PC-9 (cell line): ENCODE results near the gene CALN1. TPM values are rescaled to one million over a fixed set of nuclear protein-coding genes. Genes with fewer than 3 reads are reported as not detected.

Source experiments
- BruUV-seq: library from RNA; stranded (reverse); fragments of 400-500 nt; replicated peaks from 2 replicates; lab custom pipeline; 2021; lab: Mats Ljungman, UMichigan
- CTCF ChIA-PET: fragments of 300-600 bp; sonication (Branson Sonifier 250); formaldehyde crosslinking; loops from one replicate; lab custom pipeline; 2022; ENCODE audit warnings: antibody characterized with exemption; lab: Charles Lee
- POLR2A ChIA-PET: fragments of 300-600 bp; sonication (Branson Sonifier 250); formaldehyde crosslinking; loops from one replicate; lab custom pipeline; 2022; ENCODE audit warnings: antibody characterized with exemption; ENCODE audit not compliant: unreplicated experiment; lab: Charles Lee
- DNase-seq, 2 experiments: peaks; one replicate each; pipeline versions ENCODE4 v3.0.0 to v3.0.0-alpha.2; 2015 to 2022; ENCODE audit warnings: mixed read lengths in 1 of 2
- H2AFZ ChIP-seq: fragments of 200-600 bp; sonication (generic); 2 replicates; pipeline ENCODE4 v1.8.1; 2017; ENCODE audit warnings: antibody characterized with exemption
- H3F3A ChIP-seq: fragments of 200-600 bp; sonication (generic); 2 replicates; pipeline ENCODE4 v1.8.1; 2017; ENCODE audit warnings: antibody characterized with exemption, mild to moderate bottlenecking, low read depth; ENCODE audit not compliant: insufficient read depth
- H3K27ac ChIP-seq: fragments of 200-600 bp; sonication (generic); 2 replicates; pipeline ENCODE4 v1.6.1; 2016; ENCODE audit warnings: mixed run types
- H3K27me3 ChIP-seq: fragments of 200-600 bp; sonication (generic); 2 replicates; pipeline ENCODE4 v1.6.1; 2016; ENCODE audit warnings: low read depth, mixed run types; ENCODE audit not compliant: insufficient read depth
- H3K36me3 ChIP-seq: fragments of 200-600 bp; sonication (generic); 2 replicates; pipeline ENCODE4 v1.6.1; 2016; ENCODE audit warnings: low read depth, mixed run types
- H3K4me1 ChIP-seq: fragments of 200-600 bp; sonication (generic); replicated peaks from 2 replicates; pipeline ENCODE4 v1.6.1; 2016; ENCODE audit warnings: mixed run types; ENCODE audit not compliant: insufficient read depth
- H3K4me2 ChIP-seq: fragments of 200-600 bp; sonication (generic); 2 replicates; pipeline ENCODE4 v1.6.1; 2017; ENCODE audit warnings: mixed run types
- H3K4me3 ChIP-seq: fragments of 200-600 bp; sonication (generic); 2 replicates; pipeline ENCODE4 v1.6.1; 2016; ENCODE audit warnings: mixed run types
- H3K79me2 ChIP-seq: fragments of 200-600 bp; sonication (generic); 2 replicates; pipeline ENCODE4 v1.6.1; 2017; ENCODE audit warnings: low read depth, mixed run types
- H3K9me2 ChIP-seq: fragments of 200-600 bp; sonication (generic); 2 replicates; pipeline ENCODE4 v1.8.1; 2017; ENCODE audit warnings: mild to moderate bottlenecking; ENCODE audit not compliant: insufficient read depth
- H3K9me3 ChIP-seq: fragments of 200-600 bp; sonication (generic); 2 replicates; pipeline ENCODE4 v1.8.1; 2016; ENCODE audit warnings: low read depth; ENCODE audit not compliant: insufficient read depth
- H4K20me1 ChIP-seq: fragments of 200-600 bp; sonication (generic); 2 replicates; pipeline ENCODE4 v1.8.1; 2017; ENCODE audit not compliant: insufficient read depth
- CTCF ChIP-seq: fragments of 200-600 bp; sonication (generic); conservative IDR thresholded peaks from 2 replicates; pipeline ENCODE4 v1.6.1; 2017; ENCODE audit warnings: mixed run types, antibody characterized with exemption, mild to moderate bottlenecking, moderate library complexity
- EZH2 ChIP-seq: fragments of 200-600 bp; sonication (generic); IDR thresholded peaks from 2 replicates; pipeline ENCODE4 v1.8.0; 2017; ENCODE audit warnings: antibody characterized with exemption, low read depth
- intact Hi-C: fragments of 100-400 bp; cut with micrococcal nuclease; formaldehyde crosslinking; loops from one replicate; pipeline ENCODE4 v1.10.0; 2022; ENCODE audit not compliant: unreplicated experiment
- total RNA-seq: library from RNA; stranded (reverse); gene quantifications from 2 replicates; pipeline ENCODE4 v1.2.3, GENCODE V29; 2021

Gene CALN1
- total RNA-seq, 1 experiment from 2014 or later = not detected

GRCh38 chr7:71776726-71777125 is 635.4 kb downstream of the CALN1 start:
- no peaks in the 10 kb centered on the region for H4K20me1 ChIP-seq
- no peak overlapping the region for H3K27ac ChIP-seq
- H3K4me1 ChIP-seq = no peaks in the 10 kb centered on the region
- intact Hi-C loops = no loop called here
- no peak overlapping the region for H3K4me2 ChIP-seq
- no peaks in the 10 kb centered on the region for H3F3A ChIP-seq
- no peak for DNase-seq
- POLR2A ChIA-PET = no interaction called here
- TF ChIP-seq EZH2 (no peak), CTCF (no peak)
- peaks cover 4% of the 10 kb centered on the region; the same call in 1 of the 2 replicates for H3K27me3 ChIP-seq
- H3K9me2 ChIP-seq = no peaks in the 10 kb centered on the region
- CTCF ChIA-PET = no interaction called here
- H3K79me2 ChIP-seq = no peaks in the 10 kb centered on the region
- no peaks in the 10 kb centered on the region for H3K9me3 ChIP-seq
- no TSS peak for BruUV-seq
- H3K4me3 ChIP-seq = no peak overlapping the region
- no peak overlapping the region for H2AFZ ChIP-seq
- H3K36me3 ChIP-seq = no peaks in the 10 kb centered on the region

GRCh38 chr7:71775648-71776047 is 636.5 kb downstream of the CALN1 start:
- H2AFZ ChIP-seq = no peak overlapping the region
- TF ChIP-seq EZH2 = no peak
- ChIA-PET POLR2A (no interaction called here), CTCF (no interaction called here)
- H3K36me3 ChIP-seq = no peaks in the 10 kb centered on the region
- no TSS peak for BruUV-seq
- intact Hi-C loops = no loop called here
- H3F3A ChIP-seq = no peaks in the 10 kb centered on the region
- H3K4me1 ChIP-seq = no peaks in the 10 kb centered on the region
- no peak overlapping the region for H3K4me2 ChIP-seq
- no peak overlapping the region for H3K4me3 ChIP-seq
- no peaks in the 10 kb centered on the region for H3K9me2 ChIP-seq
- DNase-seq = no peak
- no peaks in the 10 kb centered on the region for H3K9me3 ChIP-seq
- no peak overlapping the region for H3K27ac ChIP-seq
- no peaks in the 10 kb centered on the region for H4K20me1 ChIP-seq
- H3K79me2 ChIP-seq = no peaks in the 10 kb centered on the region
- H3K27me3 ChIP-seq = peaks cover 11% of the 10 kb centered on the region; the same call in 1 of the 2 replicates

GRCh38 chr7:71772779-71773178 is 639.4 kb downstream of the CALN1 start:
- intact Hi-C loops = no loop called here
- no peaks in the 10 kb centered on the region for H4K20me1 ChIP-seq
- H3K79me2 ChIP-seq = no peaks in the 10 kb centered on the region
- H3K4me3 ChIP-seq = no peak overlapping the region
- no peak for TF ChIP-seq CTCF
- H3K9me3 ChIP-seq = no peaks in the 10 kb centered on the region
- peaks cover 26% of the 10 kb centered on the region for H3K27me3 ChIP-seq
- BruUV-seq = no TSS peak
- POLR2A ChIA-PET = no interaction called here
- no peaks in the 10 kb centered on the region for H3K4me1 ChIP-seq
- no peaks in the 10 kb centered on the region for H3F3A ChIP-seq
- CTCF ChIA-PET = no interaction called here
- no peaks in the 10 kb centered on the region for H3K36me3 ChIP-seq
- DNase-seq = no peak
- H3K9me2 ChIP-seq = no peaks in the 10 kb centered on the region
- H3K27ac ChIP-seq = no peak overlapping the region
- H2AFZ ChIP-seq = no peak overlapping the region
- H3K4me2 ChIP-seq = no peak overlapping the region

- H3F3A ChIP-seq = no peaks in the 10 kb centered on the region
- BruUV-seq = no TSS peak
- peaks cover 24% of the 10 kb centered on the region for H3K27me3 ChIP-seq
- H3K9me2 ChIP-seq = no peaks in the 10 kb centered on the region
- intact Hi-C loops = no loop called here
- no peaks in the 10 kb centered on the region for H3K36me3 ChIP-seq
- DNase-seq = no peak
- no peaks in the 10 kb centered on the region for H3K4me1 ChIP-seq
- no peaks in the 10 kb centered on the region for H3K79me2 ChIP-seq
- H3K4me3 ChIP-seq = no peak overlapping the region
- no peak overlapping the region for H3K27ac ChIP-seq
- CTCF ChIA-PET = no interaction called here
- no peaks in the 10 kb centered on the region for H4K20me1 ChIP-seq
- H2AFZ ChIP-seq = no peak overlapping the region
- no peak for TF ChIP-seq CTCF
- H3K4me2 ChIP-seq = no peak overlapping the region
- POLR2A ChIA-PET = no interaction called here
- H3K9me3 ChIP-seq = no peaks in the 10 kb centered on the region
Observed at GRCh38 chr7:71770269-71770907, 641.8 kb downstream of the CALN1 start.
